GM19463 (cell line): Measurements from ENCODE around the gene SSPN.
A peak's percentile ranks its signal among the peaks of the same experiment; 100 is the strongest.

Experiments
- ATAC-seq: cut with Tn5 transposase; IDR thresholded peaks from one replicate; pipeline ENCODE4 v1.9.1; 2021; ENCODE audit warnings: mild to moderate bottlenecking, moderate library complexity; ENCODE audit not compliant: unreplicated experiment

Gene SSPN, protein sequence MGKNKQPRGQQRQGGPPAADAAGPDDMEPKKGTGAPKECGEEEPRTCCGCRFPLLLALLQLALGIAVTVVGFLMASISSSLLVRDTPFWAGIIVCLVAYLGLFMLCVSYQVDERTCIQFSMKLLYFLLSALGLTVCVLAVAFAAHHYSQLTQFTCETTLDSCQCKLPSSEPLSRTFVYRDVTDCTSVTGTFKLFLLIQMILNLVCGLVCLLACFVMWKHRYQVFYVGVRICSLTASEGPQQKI

DNA sequence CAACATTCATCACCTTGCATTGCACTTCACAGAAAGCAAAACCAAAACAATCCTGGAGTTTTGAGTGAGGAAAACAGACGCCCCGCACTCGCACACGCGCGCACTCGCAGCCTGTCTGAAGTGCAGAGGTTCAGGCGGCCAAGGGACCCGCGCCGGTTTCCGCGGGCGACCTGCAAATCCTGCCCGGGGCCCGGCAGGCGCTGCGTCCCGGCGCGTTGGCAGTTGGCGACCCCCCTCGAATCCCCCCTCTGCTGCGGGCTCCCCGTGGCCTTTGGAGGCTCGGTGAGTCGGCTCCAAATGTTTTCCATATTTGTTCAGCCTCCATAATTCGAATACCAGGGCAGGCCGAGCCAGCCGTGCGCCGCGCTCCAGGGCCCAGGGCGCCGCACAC is at the start of gene SSPN:
Gene SSPN (plus strand): TSS at position 324 of the 391 bp plus-strand sequence. CDS start 100 bp downstream, outside the sequence.
- ATAC-seq = peak; percentile 29

GRCh38 chr12:26148291-26148690 is 47.1 kb upstream of the SSPN start:
- no peak for ATAC-seq

- no peak for ATAC-seq
Observed at GRCh38 chr12:26149968-26150500, 45.3 kb upstream of the SSPN start.

GRCh38 chr12:26150736-26151450 is 44.5 kb upstream of the SSPN start:
- no peak for ATAC-seq

DNA sequence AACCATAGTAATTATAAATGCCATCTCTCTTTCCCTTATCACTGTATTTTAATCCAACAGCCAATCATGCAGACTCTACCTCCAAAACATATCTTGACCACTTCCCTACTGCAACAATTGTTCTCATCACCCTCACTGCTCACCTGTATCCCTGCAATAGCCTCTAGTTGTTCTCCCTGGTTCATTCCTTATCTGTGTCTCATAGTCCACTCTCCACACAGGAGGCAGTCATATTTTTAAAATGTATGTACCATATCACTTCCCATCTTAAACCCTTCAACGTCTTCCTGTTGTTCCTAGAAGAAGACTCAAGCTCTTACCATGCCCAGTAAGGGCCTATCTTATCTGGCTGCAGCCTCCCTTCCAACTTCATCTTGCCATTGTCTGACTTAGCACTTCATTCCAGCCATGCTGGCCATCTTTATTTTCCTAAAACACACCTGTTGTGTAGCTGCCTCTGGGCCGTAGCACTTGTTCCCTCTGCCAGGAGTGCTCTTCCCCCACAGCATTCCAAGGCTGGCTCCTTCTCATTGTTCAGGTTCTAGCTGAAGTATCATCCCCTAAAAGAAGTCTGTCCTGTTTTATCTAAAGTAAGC is 42.8 kb upstream of the SSPN start:
- ATAC-seq = no peak

DNA sequence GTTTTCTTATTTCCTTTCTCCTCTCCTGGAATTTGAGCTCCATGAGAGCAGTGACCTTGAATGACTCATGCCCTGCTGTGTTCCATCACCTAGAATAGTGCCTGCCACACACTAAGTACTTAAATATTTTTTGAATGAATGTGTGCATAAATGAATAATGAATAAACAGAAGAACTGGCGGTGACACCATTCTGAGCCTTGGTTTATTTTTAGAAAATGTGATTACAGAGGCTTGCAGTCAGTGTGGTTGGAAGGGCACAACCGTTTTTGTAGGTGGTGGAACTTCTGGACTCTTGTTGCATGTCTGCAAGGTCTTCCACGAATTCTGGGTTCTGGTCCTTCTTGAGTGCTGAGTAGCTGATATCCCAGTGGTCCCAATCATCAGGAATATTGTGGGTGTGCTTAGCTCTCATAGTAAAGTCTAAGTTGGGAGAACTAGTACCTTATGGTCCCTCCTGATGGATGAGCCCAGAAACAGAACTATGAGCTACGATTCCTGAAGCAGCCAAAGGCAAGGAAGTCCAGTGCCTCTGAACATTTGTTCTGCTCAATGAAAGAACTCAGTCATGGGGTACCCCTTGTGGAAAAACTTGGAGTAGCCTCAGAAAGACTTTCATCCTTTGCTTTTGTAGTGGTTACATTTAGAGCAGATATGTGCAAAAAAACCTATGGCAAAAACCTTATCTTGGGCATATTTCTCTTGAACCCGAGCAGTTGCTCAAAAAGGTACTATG is 41.8 kb upstream of the SSPN start:
- ATAC-seq = no peak

- ATAC-seq = peak; percentile 82
Observed at GRCh38 chr12:26156201-26156871, 39.0 kb upstream of the SSPN start.

DNA sequence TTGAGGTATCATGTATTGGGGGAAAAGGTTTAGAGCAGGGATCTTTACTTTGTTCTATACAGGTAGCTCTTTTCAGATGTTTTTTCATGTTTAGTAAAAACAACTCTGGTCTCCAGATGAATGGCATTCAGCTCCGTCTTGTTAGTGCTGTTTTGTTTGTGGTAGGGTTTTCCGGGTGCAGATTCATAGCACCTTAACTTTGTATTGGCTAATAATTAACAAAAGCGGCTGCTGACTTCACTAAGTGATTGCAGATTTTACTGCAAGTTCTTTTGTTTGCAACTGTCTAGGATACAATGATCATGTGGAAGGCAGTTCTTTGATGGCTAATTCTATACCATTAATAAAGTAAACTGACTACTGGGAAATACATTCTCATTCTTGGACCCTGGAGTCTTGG is 38.4 kb upstream of the SSPN start:
- ATAC-seq = peak; percentile 17

- ATAC-seq = no peak
Observed at GRCh38 chr12:26158078-26158764, 37.2 kb upstream of the SSPN start.

DNA sequence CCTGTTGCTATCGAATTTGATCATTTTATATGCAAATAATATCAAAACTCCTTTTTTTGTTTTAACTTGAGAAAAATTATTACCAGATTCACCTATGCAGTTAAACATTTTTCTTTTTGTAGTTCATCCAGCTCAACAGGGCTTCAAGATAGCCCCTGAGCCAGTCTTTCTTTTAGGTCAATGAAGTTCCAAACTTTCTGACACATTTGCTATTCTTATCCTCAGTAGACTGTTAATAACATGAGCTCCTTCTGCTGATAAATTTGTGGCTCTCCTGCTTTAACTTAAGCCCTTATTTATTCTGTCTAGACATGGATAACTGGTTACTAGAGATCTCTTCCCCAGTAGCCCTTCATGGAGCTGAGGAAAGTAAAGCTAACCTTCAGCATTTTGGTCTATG is 33.2 kb upstream of the SSPN start:
- no peak for ATAC-seq

DNA sequence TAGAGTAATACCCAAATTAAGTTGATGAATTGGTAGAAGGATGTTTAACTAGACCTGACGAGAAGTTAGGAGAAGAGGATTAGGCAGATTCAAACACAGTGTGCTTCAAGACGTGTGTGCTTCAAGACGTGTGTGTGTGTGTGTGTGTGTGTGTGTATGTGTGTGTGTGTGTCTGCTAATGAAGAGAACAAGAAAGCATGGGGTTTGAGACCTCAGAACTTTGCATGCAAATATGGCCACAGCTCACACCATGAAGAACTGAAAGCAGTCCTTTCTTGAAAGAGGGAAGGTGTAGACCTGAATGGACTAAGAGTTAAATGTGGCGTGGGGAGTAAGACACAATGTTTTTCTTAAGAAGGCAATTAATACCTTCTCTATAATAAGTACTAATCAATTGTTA is 32.5 kb upstream of the SSPN start:
- peak; percentile 78 for ATAC-seq

- no peak for ATAC-seq
Observed at GRCh38 chr12:26164118-26164517, 31.3 kb upstream of the SSPN start.

DNA sequence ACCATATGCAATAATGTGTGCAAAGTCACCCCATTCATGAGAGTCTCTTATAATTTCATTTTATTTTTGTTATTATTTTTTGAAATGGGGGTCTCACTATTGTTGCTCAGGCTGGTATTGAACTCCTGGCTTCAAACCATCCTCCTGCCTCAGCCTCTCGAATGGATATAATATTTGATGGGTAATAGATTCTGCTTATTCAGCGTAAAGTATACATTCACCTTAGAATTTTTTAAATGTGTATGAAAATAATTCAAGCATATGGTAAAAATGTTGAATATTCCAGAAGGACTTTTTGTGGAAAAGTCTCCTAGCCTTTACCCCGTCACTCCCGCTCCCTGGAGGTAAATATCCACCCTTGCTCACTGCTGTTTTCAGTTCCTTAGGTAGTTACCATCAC is 23.4 kb upstream of the SSPN start:
- no peak for ATAC-seq

DNA sequence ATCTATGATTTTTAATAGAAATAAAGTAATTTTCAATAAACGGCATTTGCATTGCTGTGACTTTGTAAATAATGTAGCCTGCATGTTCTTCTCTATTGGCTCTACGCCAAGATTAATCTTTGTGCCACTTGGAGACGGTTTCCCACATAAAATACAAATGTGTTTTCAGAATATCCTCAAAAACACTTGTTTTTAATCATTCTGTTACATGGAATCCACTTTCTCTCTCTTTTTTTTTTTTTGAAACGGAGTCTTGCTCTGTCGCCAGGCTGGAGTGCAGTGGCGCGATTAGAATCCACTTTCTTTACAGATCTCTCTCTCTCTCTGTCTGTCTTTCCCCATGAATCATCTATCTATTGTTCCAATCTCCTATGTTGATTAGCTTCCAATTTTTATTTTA is 22.8 kb upstream of the SSPN start:
- ATAC-seq = no peak

DNA sequence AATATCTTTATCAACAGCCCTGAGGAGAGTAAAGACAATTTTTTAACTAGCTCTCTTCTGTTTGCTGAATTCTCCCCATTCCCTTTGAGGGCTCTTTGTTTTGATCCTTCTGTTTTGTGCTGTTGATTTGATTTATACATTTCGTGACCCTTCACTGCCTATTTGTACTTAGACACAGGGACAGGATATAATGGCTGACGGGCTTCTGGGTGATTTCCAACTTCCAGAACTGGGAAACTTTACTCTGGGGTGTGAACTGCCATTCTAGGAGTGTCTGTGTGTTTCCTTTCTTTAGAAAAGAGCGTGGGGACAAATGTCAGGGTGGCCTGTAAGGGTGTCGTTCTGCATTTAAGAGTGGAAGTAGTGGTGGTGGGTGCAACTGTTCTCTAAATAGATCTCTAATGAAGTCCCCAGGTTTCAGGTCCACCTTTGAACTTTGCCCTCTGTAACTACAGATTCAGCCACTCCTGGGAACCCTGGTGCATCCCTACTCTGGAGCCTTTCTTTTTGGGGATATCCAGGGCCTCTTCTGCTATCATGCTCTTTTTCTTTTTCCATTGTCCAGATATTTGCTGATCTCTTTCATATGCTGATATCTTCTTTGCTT is 22.3 kb upstream of the SSPN start:
- ATAC-seq = no peak

GRCh38 chr12:26176725-26177124 is 18.6 kb upstream of the SSPN start:
- no peak for ATAC-seq

DNA sequence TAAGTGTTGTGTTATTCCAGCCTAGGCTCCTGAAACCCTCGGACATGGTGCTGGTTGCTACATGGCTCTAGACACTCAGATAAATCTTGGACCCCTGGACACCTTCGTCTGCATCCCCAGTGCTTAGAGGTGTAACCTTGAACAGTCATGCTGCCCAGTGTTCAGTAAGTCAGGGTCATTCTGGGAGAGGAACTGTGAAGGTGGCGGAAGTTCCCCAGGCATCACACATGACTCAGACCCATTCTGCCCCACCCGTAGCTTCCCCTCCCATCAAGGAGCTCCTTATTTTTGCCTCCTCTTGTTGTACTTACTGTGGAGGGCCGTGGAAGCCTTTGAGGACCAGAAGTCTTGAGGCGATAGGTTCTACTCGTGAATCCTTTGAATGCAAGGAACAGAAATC is 18.1 kb upstream of the SSPN start:
- peak; percentile 81 for ATAC-seq

- no peak for ATAC-seq
Observed at GRCh38 chr12:26179826-26180225, 15.5 kb upstream of the SSPN start.

DNA sequence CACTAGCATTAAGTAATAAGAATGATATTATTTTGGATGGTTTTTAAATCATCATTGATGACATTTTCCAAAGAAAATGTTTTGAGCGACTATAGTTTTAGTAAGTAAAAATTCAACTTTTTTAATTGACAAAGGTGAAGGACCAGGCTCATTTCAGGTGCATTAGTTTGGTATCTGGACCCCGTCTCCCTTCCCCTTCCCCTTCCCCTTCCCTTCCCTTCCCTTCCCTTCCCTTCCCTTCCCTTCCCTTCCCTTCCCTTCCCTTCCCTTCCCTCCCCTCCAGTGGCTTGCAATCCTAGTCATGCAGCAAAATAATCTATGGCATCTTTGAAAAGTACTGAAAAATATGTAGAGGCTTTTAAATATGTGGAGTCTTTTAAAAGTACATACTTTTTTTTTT is 13.0 kb upstream of the SSPN start:
- no peak for ATAC-seq
